SK-N-MC (cell line): ENCODE data around the gene ADGRL1.
"Not testable (repeated sequence)": the region's sequence is repeated elsewhere in the genome, so short reads cannot be mapped to it uniquely, and the experiment has no call there.

Experiments
- DNase-seq: peaks from one replicate; pipeline ENCODE4 v3.0.0-alpha.2; 2011; ENCODE audit warnings: low read depth, low spot score
- H3K27ac ChIP-seq: fragments of 200-600 bp; sonication (generic); 2 replicates; pipeline ENCODE4 v1.5.1; 2016; ENCODE audit warnings: mixed run types
- H3K36me3 ChIP-seq: fragments of 200-600 bp; sonication (generic); 2 replicates; pipeline ENCODE4 v1.6.1; 2017; ENCODE audit warnings: antibody characterized with exemption, low read length, mixed read lengths; ENCODE audit not compliant: insufficient read depth
- H3K4me3 ChIP-seq: fragments of 200-600 bp; sonication (generic); 2 replicates; pipeline ENCODE4 v1.5.1; 2016
- H3K9ac ChIP-seq: fragments of 200-600 bp; sonication (generic); 2 replicates; pipeline ENCODE4 v1.8.0; 2017; ENCODE audit warnings: mixed run types, mixed read lengths; ENCODE audit not compliant: insufficient read length
- H3K9me3 ChIP-seq: fragments of 200-600 bp; sonication (generic); 2 replicates; pipeline ENCODE4 v1.6.1; 2017; ENCODE audit warnings: low read depth, mild to moderate bottlenecking, antibody characterized with exemption, low read length, moderate library complexity, mixed read lengths
- EZH2 ChIP-seq: fragments of 200-600 bp; sonication (generic); IDR thresholded peaks from one replicate; pipeline ENCODE4 v1.6.1; 2017; ENCODE audit warnings: antibody characterized with exemption
- FOXP2 ChIP-seq: optimal IDR thresholded peaks from 2 replicates; pipeline ENCODE3; 2011; ENCODE audit warnings: mild to moderate bottlenecking, moderate library complexity; ENCODE audit not compliant: insufficient read depth; ENCODE audit errors: extremely low read length, control extremely low read depth
- POLR2AphosphoS5 ChIP-seq: IDR thresholded peaks from 2 replicates; pipeline ENCODE4 v1.6.1; 2012; ENCODE audit warnings: mild to moderate bottlenecking, low read depth, low read length, borderline replicate concordance

Gene ADGRL1

DNA sequence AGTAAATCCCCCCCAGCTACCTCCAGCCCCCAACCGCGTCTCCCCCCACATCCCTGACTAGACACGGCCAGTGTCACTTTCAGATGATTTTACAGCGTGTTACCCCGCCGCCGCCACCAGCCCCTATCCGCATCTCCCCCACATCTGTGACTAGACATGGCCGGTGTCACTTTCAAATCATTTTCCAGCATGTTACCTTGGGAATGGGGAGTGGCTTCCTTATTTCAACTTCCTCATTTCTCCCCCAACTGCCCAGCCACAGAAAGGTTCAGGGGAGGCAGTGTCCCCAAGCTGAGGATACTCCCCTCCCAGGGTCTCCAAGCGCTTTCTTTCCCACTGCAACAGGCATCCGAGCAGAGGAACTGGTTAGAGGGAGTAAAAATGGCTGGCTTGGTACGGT, 18.4 kb downstream of the ADGRL1 start:
- Histone ChIP-seq H3K9ac (no peak overlapping the region), H3K9me3 (no peaks in the 10 kb centered on the region), H3K36me3 (no peaks in the 10 kb centered on the region), H3K27ac (no peak overlapping the region), H3K4me3 (no peak overlapping the region)
- DNase-seq, result no peak
- TF ChIP-seq POLR2AphosphoS5 (no peak), EZH2 (no peak), FOXP2 (no peak)

DNA sequence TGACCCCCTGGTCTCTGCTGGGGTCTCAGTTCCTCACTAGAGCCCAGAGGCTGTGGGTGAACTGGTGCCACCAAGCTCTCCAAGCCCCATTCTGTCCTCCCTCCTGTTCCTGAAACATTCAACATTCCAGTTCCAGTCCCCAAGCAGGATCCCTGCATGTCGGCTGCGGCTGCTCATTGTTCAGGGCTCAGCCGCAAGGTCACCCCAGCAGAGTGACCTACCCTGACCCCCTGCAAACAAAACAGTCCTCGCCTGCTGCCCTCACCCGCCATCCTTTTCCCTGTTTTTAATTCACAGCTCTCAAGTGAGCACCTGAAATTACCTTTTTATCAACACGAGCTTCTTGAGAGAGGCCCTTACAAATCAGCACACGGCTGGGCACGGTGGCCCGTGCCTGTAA, 19.3 kb downstream of the ADGRL1 start:
- H3K36me3 ChIP-seq, H3K9ac ChIP-seq, H3K4me3 ChIP-seq, DNase-seq, H3K9me3 ChIP-seq, H3K27ac ChIP-seq: not testable (repeated sequence)

DNA sequence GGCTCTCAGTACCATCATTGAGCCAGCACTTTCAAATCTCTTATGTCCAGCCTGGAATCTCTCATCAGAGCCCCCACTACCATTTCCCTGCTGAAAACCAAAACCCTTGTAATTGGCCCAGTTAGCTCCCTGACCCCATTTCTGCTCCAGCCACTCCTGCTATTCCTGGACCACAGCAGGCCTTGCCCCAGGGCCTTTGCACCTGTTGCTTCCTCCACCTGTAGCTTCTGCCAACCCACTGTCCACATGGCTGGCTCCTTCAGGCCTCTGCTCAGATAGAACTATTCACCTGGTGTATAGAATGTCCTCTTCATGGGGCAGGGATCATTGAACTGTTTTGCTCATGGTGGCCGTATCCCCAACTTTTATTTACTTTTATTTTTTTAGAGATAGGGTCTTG, 20.3 kb downstream of the ADGRL1 start:
- not testable (repeated sequence) for DNase-seq, H3K9ac ChIP-seq, H3K27ac ChIP-seq, H3K9me3 ChIP-seq, H3K4me3 ChIP-seq, H3K36me3 ChIP-seq

DNA sequence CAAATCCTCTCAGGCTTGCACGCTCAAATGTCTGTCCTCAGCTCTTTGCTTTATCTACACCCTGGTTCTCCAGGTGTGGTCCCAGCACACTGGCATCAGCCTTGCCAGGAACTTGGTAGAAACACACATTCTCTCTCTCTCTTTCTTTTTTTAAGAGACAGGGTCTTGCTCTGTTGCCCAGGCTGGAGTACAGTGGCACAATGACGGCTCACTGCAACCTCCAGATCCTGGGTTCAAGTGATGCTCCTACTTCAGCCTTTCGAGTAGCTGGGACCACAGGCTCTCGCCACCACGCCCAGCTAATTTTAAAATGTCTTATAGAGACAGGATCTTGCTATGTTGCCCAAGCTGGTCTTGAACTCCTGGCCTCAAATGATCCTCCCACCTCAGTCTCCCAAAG, 20.8 kb downstream of the ADGRL1 start:
- no peak for DNase-seq
- H3K27ac ChIP-seq, result no peak overlapping the region
- no peaks in the 10 kb centered on the region for H3K36me3 ChIP-seq
- TF ChIP-seq EZH2 (no peak), FOXP2 (no peak), POLR2AphosphoS5 (no peak)
- H3K9me3 ChIP-seq, result no peaks in the 10 kb centered on the region
- no peak overlapping the region for H3K4me3 ChIP-seq
- H3K9ac ChIP-seq, result no peak overlapping the region

DNA sequence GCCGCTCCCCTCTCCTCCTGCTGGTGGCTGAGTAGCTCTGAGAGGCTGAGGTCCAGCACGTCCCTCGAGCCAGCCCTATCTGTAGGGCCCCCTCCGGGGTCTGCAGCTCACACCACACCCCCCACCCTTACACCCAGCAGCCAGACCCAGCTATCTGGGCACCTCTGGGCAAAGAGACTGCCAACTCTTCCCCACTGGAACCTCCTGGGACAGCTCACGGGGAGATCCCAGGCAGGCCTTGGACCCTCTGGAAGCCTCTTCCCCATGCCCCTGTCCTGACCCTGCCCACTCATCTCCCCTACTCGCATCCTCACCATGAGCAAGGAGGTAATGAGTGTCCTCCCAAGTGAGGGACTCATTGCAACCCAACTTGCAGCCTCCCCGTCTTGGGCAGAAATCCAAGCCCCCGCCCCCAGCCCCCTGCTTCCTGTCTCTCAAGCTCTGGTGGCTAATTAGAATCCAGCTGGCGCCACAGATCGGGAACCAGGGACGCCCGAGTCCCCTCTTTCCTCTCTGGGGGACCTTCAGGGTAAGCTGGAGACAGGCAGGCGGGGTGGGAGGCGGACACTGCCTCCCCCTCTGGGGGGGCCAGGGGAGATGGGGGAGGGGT, 22.1 kb downstream of the ADGRL1 start:
- DNase-seq, result peak; percentile 24
- Histone ChIP-seq H3K27ac (no peak overlapping the region), H3K4me3 (no peak overlapping the region), H3K36me3 (no peaks in the 10 kb centered on the region), H3K9me3 (no peaks in the 10 kb centered on the region), H3K9ac (no peak overlapping the region)
- no peak for TF ChIP-seq EZH2
- TF ChIP-seq FOXP2, result no peak
- no peak; the same call in 1 of the 2 replicates for TF ChIP-seq POLR2AphosphoS5

DNA sequence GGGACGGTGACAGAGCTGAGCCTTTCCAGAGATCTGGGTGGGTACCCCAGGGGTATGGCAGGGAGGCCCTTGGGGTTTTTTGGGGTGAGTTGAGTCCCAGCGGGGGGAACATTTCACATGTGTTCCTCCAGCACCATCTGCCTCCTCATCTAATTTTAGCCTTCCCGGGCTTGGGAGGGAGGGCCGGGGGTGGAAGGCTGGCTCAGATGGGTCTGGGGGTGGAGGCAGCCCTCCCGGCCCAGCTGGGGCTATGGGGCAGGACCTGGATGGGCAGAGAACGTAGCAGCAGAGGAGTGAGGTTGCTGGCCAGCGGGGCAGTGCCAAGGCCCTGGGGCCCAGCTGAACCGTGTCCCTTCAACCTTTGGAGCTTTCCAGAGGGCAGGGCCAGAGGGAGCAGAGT, 23.5 kb downstream of the ADGRL1 start:
- Histone ChIP-seq H3K27ac (no peak overlapping the region), H3K9ac (no peak overlapping the region), H3K9me3 (no peaks in the 10 kb centered on the region), H3K4me3 (no peak overlapping the region), H3K36me3 (peaks cover 6% of the 10 kb centered on the region; the same call in 1 of the 2 replicates)
- TF ChIP-seq POLR2AphosphoS5, result no peak
- no peak for TF ChIP-seq EZH2
- TF ChIP-seq FOXP2, result no peak
- DNase-seq, result no peak

DNA sequence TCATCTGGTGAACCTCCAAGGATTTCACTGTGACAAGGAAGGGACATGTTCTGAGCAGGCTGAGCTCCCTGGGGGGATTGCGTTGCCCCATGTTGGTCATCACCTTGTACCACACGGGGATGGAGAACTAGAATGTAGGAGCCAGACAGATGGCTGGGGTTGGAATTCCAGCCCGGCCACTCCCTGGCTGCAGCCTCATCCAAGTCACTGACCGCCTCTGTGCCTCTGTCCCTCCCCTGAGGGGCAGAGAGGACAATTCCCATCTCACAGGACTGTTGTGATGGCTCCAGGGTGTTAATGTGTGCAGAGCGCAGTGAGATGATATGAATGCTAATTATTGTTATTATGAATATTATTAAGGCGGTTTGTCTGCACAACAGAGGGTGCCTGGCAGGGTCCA, 24.1 kb downstream of the ADGRL1 start:
- no peaks in the 10 kb centered on the region for H3K9me3 ChIP-seq

DNA sequence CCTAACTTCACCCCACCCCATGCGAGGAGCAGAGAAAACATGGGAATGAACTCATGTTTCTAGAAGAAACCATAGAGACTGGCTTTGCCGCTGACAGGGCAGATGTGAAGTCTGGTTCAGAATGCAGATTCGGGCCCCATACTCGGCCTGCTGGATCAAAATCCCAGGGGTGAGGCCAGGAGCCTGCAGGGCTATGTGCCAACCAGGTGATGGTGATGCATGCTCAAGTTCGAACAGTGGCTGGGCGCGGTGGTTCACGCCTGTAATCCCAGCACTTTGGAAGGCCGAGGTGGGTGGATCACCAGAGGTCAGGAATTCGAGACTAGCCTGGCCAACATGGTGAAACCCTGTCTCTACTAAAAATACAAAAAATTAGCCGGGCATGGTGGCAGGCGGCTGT, 24.8 kb downstream of the ADGRL1 start:
- DNase-seq, H3K9ac ChIP-seq, H3K4me3 ChIP-seq, H3K9me3 ChIP-seq, H3K27ac ChIP-seq: not testable (repeated sequence)
- H3K36me3 ChIP-seq, result peaks cover 19% of the 10 kb centered on the region; the same call in 1 of the 2 replicates

More for the DNA sequence above, 24.1 kb downstream of the ADGRL1 start:
- TF ChIP-seq EZH2 (no peak), FOXP2 (no peak)
- Histone ChIP-seq H3K36me3 (peaks cover 12% of the 10 kb centered on the region; the same call in 1 of the 2 replicates), H3K9ac (no peak overlapping the region), H3K27ac (no peak overlapping the region), H3K4me3 (no peak overlapping the region)
- no peak for DNase-seq

DNA sequence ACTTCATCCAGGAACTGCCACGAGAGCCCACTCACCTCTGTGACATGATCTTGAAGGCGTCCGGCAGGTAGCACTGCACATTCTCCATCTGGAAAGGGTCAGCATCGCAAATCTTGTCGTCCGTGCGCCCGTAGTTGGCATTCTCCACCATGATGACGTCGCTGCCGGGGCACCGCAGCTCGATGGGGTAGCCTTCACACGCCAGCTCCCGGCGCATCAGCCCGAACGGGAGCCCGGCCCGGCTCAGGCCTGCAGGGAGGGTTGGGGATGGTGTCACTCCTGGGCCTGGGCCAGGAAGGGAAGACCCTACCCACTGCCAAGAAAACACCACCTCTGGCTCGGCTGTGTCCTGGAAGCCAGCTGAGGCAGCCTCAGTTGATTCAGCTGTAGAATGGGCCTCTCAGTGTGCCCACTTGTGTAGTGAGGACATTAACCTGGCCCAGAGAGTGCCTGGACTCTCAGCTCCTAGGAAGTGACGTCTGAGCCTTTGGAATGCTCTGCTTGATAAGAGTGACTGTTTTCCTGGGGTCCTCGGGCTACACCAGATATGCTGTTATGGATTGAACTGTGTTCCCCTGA, 28.4 kb downstream of the ADGRL1 start:
- Histone ChIP-seq H3K27ac (no peak overlapping the region), H3K9ac (no peak overlapping the region), H3K4me3 (no peak overlapping the region), H3K9me3 (no peaks in the 10 kb centered on the region), H3K36me3 (peaks cover 43% of the 10 kb centered on the region)
- DNase-seq, result no peak
- no peak for TF ChIP-seq FOXP2
- no peak for TF ChIP-seq EZH2
